Measurements from ENCODE around the gene ASPSCR1.

Gene ASPSCR1

GRCh38 chr17:82058230-82058854 is 80.9 kb downstream of the ASPSCR1 start:
- DNase-seq: no peak

DNA sequence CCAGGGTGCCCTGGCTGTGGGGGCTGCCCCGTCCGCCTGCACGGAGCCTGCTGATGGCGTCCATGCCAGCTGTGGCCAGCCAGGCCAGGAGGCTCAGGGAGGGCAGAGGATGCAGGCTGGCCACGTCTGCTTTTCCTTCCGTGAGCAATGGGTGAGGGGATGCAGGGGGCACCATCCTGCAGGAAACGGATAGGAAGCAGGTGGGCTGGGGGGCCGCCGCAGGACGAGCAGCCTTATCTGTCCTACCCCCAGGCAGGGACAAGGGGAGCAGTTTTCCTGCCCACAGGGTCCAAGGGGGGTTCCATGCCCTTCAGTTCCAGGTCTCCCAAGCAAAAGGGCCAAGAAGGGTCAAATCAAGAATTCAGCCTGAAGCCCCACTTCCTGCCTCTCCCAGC is 81.4 kb downstream of the ASPSCR1 start:
- DNase-seq: no peak

- DNase-seq: no peak
These were observed 82.0 kb downstream of the ASPSCR1 start for GRCh38 chr17:82059272-82060000.

DNA sequence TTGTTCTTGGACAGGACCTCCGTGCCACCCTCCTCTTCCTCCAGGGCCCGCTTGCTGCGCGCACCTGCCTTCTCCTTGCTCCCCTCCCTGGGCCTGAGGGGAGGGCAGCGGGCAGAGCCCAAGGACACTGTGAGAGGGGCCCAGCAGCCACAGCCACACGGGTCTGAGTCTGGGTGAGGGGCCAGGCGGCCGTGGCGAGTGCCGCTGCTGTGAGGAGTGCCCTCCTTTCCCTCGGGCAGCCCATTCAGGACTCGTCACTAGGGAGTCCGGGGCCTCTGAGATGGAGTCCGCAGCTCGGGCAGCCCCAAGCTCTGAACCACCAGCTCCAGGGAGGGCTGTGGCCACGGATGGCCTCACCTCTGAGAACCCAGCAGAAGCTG is 82.6 kb downstream of the ASPSCR1 start:
- no peak for DNase-seq

- DNase-seq: no peak
These were observed 83.2 kb downstream of the ASPSCR1 start for GRCh38 chr17:82060614-82061013.

DNA sequence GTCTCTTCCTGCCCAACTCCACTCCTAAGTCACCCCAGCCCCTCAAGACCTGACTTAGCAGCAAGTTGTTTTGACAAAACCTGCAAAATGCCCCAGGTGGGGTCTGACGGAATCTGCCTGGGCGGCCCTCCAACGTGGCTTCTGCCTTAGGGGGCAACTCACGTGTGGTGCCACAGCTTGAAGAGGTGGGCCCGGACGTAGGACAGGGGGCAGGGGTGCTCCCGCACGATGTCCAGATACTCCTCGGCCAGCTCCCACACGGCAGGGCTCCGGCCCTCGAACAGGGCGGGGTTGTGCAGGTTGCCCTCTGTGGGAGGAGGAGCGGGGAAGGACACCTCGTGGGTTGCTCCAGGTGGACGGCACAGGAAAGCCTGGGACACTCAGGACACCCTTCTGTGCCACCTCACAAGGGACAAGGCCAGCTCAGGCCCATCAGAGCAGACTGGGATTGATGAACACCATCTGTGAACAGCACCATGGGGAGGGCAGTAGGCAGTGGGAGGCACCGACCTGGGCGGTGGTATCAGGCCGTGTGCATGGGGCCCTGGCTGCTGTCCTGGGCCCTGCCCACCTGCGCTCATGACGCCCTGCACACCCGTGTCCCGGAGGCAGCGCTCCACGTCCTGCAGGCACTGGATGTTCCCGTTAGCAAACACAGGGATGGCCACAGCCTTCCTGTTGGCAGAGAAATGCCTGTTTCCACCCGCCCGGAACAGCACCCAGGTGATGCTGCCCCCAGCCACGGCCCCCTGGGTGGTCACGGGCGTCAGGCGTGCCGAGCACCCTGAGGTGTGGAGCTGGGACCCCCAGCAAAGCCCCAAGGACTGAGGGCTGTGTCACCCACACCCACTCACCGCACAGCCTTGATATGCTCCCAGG is 83.9 kb downstream of the ASPSCR1 start:
- no peak for DNase-seq

- DNase-seq: no peak
These were observed 84.9 kb downstream of the ASPSCR1 start for GRCh38 chr17:82062076-82062983.

- no peak for DNase-seq
These were observed 85.5 kb downstream of the ASPSCR1 start for GRCh38 chr17:82062984-82063368.

DNA sequence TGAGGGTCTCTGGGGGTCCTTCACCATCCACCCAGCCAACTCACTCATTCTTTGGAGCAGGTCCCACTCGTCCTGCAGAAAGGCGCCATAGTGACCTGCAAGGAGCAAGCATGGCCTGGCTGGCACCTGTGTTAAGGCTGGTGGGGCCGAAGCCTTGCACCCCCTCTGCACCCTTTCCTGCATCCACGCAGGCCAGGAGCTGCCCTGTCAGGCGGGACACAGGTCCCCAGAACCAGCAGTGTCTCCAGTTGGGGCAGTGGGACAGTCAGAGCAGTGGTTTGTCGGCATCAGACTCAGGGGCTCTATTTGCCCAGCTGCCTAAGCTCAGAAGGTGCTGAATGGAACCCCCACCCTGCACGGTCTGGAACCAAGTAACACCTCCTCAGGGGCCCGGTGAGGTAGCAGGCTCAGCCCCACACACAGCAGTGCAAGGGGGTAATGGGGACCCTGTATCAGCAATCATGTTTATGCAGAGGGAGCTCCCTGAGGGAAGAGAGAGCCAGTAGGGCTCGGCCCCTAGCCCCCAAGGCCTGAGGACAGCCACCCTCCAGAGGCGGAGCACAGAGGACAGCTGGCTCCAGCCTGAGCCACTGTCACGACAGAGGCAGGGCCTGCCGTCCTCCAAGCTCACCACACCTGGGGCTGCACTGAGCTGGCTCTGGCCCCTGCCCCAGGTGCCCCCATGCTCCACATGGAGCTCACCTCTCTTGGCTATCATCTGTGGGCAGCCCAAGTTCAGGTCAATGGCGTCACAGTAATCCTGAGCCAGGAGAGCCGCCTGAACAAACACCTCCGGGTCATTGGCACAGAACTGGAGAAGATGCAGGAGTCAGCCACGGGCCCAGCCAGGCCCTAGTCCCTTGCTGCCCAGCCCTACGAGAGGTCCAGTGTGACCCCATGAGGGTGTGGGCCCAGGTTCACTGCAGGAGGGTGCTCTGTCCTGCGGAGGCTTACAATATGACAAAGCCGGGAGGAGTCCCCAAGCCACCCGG is 86.3 kb downstream of the ASPSCR1 start:
- DNase-seq: no peak

DNA sequence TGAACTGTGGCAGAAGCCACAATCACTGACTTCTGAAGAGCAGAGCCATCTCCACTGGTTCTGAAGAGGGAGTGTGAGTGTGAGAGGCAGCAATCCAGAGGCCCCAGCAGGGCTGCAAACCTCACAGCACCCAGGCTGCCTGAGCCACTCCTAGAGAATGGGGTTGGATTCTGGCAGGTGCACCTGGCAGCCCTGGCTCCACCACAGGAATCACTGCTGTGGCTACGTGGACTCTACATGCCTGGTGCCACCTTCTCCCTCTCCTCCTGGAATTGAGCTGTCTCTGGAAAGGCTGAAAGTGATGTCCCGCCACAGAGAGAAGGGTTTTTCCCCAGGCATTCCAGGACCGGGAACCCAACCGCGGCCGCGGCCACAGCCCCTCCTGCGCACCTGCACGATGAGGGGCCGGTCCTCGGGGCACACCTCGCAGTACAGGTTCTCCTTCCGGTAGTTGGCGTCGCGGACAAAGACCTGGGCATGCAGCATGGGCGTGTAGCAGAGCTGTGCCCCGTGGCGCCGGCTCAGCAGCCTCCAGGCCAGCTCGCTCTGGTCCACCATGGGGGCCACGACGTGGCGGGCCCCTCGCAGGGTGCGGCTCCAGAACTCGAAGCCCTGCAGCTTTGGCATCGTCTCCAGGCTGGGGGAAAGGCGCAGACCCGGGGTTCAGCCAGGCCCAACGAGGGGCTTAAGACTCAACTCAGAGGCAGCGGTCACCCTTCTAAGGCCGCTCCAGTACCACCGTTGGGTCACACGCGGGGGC is 87.2 kb downstream of the ASPSCR1 start:
- DNase-seq: no peak

DNA sequence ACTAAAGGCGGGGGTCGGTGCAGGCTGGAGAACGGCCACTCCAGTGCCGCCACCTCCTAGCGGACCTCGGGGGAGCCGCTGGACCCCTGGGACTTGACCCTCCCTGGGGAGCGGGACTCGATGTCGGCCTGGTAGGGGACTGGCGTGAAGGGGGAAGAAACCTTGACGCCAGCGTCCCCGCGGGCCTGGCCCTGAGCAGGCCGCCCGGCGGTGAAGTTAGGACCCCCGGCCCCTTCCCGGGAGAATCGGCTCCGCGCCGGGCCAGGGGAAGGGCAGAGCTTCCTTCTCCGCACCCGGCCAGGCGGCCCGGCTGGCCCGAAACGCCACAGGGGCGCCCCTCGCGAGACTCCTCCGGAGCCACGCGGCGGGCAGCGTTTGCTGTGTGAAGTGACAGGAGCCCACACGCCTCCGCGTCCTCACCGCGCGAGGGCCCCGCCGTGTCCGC is 87.8 kb downstream of the ASPSCR1 start:
- no peak for DNase-seq

DNA sequence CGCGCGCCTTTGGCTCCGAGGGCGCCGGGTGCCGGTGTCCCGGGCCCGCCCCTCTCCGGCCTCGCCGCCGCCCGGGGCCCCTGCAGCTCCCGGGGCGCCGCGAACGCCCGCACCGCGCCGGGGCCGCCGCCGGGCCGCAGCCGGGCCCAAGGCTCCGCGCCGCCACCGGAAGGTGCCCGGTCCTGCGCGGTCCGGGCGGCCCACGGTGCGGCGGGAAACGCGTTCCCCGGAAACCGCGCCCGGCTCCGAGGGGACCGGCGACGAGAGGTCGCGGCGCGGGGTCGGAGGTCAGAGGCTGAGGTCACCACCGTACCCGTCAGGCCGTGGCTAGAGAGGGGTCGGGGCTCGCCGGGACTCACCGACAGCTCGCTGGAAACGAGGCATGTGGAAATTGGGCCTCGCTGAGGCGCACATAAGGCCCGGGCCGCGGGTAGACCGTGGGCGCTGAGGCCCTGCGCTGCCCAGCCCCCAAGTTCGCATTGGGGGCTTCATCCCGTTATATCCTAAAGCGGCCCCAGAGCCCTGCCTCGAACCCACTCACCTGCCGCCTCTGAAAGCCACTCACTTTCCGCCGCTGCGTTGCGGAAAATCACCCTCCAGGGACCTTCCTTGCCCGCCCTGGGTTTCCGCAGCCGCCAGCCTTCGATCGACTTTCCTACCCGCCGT is 88.3 kb downstream of the ASPSCR1 start, which contains the start of gene DUS1L:
Gene DUS1L (minus strand): TSS at position 167 of the 666 bp plus-strand sequence. CDS start 745 bp downstream, outside the sequence.
- DNase-seq: peak; percentile 40 to 48
